Suprapubic skin (tissue), 4 donors: ENCODE measurements around the gene ITIH4. TPM values are rescaled to one million over a fixed set of nuclear protein-coding genes. Genes with fewer than 3 reads are reported as not detected.

ENCODE experiments used
- DNase-seq, 2 donors: peaks; one replicate each; pipeline ENCODE4 v3.0.0-alpha.2; 2019; ENCODE audit warnings: low spot score in 2 of 2
- H3K27ac ChIP-seq: fragments of 200-600 bp; sonication (generic); one replicate; pipeline ENCODE4 v1.5.1; 2019
- H3K27me3 ChIP-seq: fragments of 200-600 bp; sonication (generic); one replicate; pipeline ENCODE4 v1.5.1; 2019
- H3K36me3 ChIP-seq: fragments of 200-600 bp; sonication (generic); one replicate; pipeline ENCODE4 v1.5.1; 2019
- H3K4me1 ChIP-seq: fragments of 200-600 bp; sonication (generic); one replicate; pipeline ENCODE4 v1.5.1; 2019
- H3K4me3 ChIP-seq: fragments of 200-600 bp; sonication (generic); one replicate; pipeline ENCODE4 v1.5.1; 2019; ENCODE audit warnings: mild to moderate bottlenecking
- H3K9me3 ChIP-seq: fragments of 200-600 bp; sonication (generic); one replicate; pipeline ENCODE4 v1.5.1; 2019
- EP300 ChIP-seq: sonication (generic); formaldehyde crosslinking; IDR thresholded peaks from one replicate; pipeline ENCODE4 v1.6.1; 2017; ENCODE audit warnings: antibody characterized with exemption
- POLR2A ChIP-seq, 2 donors: fragments of 450-650 bp; IDR thresholded peaks; one replicate each; pipeline ENCODE4 v1.6.1; 2017; ENCODE audit warnings: antibody characterized with exemption in 2 of 2, mild to moderate bottlenecking in 2 of 2, moderate library complexity in 2 of 2
- POLR2AphosphoS5 ChIP-seq, 3 donors: sonication (generic); formaldehyde crosslinking; IDR thresholded peaks; one replicate each; pipeline ENCODE4 v1.6.1; 2017; ENCODE audit warnings: antibody characterized with exemption in 3 of 3
- WGBS: methylation state at CpG from one replicate; pipeline ENCODE4 v1.1.5; 2018; 5-methylcytosine and 5-hydroxymethylcytosine counted together
- total RNA-seq, 4 donors: library from RNA; depleted of rRNA; stranded (reverse); fragments of >200 nt; gene quantifications; one replicate each; pipeline ENCODE4 v1.1.0, GENCODE V29; 2016
- TF ChIP-seq, protein P1 (sequence below), 2 donors: fragments of 200-600 bp in 1 of 2; fragments of 450-650 bp in 1 of 2; sonication (generic) in 1 of 2; IDR thresholded peaks; one replicate each; pipeline ENCODE4 v1.5.1; 2016 to 2019; ENCODE audit warnings: antibody characterized with exemption in 2 of 2, mild to moderate bottlenecking in 1 of 2, moderate library complexity in 1 of 2

ITIH4 gene
- total RNA-seq, 4 donors from 2014 or later: 2.1 to 12.2 (median 4.6) TPM

DNA sequence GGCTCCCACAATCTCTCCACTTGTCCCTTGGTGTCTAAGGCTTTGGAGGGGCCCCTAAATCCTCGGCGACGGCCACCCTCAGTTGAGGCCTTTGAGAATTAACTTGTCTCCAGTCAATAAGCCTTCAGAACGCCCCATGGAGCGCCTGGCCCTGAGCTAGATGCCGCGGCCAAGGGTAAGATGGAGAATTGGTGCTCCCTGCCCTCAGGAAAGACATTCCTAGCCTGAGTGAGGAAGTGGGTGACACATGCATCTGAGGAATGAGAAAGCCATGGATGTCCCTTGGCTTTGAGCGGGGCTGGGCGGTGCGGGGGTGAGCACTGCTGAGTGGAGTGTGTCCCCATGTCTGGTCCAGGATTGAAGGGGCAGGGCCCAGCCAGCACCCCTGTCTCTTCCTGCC lies 13.3 kb downstream of the ITIH4 start:
- DNase-seq: no peak
- TF ChIP-seq POLR2AphosphoS5 (IDR thresholded peaks at IDR 0.05): no peak
- no peak for TF ChIP-seq EP300
- no peak for TF ChIP-seq POLR2A (IDR thresholded peaks at IDR 0.05)
- TF ChIP-seq, protein P1, sequence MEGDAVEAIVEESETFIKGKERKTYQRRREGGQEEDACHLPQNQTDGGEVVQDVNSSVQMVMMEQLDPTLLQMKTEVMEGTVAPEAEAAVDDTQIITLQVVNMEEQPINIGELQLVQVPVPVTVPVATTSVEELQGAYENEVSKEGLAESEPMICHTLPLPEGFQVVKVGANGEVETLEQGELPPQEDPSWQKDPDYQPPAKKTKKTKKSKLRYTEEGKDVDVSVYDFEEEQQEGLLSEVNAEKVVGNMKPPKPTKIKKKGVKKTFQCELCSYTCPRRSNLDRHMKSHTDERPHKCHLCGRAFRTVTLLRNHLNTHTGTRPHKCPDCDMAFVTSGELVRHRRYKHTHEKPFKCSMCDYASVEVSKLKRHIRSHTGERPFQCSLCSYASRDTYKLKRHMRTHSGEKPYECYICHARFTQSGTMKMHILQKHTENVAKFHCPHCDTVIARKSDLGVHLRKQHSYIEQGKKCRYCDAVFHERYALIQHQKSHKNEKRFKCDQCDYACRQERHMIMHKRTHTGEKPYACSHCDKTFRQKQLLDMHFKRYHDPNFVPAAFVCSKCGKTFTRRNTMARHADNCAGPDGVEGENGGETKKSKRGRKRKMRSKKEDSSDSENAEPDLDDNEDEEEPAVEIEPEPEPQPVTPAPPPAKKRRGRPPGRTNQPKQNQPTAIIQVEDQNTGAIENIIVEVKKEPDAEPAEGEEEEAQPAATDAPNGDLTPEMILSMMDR (IDR thresholded peaks at IDR 0.05): no peak
- Histone ChIP-seq H3K27me3 (no peaks in the 10 kb centered on the region), H3K27ac (no peak overlapping the region), H3K9me3 (no peaks in the 10 kb centered on the region), H3K4me3 (no peak overlapping the region), H3K36me3 (no peaks in the 10 kb centered on the region), H3K4me1 (no peaks in the 10 kb centered on the region)
- WGBS: 98% methylated on average over 10 of the region's 10 CpGs

DNA sequence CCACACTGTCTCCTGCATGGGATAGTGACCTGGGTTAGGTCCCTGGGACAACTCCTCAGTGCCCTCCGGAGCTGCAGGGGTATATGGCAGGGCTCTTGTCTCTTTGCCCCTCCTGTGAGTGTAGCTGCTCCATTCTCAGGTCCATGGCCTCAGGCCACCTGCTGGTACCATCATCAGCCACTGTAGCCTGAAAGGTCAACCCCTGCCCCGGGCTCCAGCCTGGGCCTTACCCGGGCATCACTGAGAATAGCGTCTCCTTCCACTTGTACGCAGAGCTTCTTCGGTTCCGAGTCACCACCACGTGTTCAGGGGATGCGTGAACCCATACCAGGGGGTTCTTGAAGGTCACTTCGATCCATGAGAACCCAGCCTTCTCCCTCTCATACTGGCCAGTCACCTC lies 13.8 kb downstream of the ITIH4 start:
- H3K27ac ChIP-seq: no peak overlapping the region
- WGBS: 90% methylated on average over 9 of the region's 10 CpGs
- no peak for DNase-seq

DNA sequence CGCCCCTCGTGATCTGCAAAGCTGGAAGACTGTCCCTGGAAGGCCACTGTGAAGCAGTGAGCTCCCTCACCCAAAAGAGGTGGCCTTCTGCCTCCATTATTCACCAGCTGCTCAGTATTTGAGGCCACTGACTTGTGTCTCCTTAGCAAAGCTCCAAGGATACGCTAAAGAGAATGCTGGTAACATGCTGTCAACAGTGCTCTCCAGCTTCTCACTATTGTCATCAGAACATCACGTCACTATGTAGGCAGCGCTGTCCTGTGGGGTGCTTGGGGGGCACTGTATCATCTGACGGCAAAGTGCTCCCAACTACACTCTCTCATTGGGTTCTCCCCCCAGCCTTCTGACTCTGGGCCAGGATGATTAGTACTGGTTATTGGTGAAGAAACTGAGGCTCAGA lies 14.3 kb downstream of the ITIH4 start:
- no peaks in the 10 kb centered on the region for H3K4me1 ChIP-seq
- no peaks in the 10 kb centered on the region for H3K36me3 ChIP-seq
- no peak for DNase-seq
- H3K27me3 ChIP-seq: no peaks in the 10 kb centered on the region
- WGBS: 94% methylated on average over 6 of the region's 6 CpGs
- TF ChIP-seq, protein P1 (IDR thresholded peaks at IDR 0.05): no peak
- TF ChIP-seq POLR2AphosphoS5 (IDR thresholded peaks at IDR 0.05) (no peak), EP300 (no peak), POLR2A (IDR thresholded peaks at IDR 0.05) (no peak)
- H3K27ac ChIP-seq: no peak overlapping the region
- H3K4me3 ChIP-seq: no peak overlapping the region
- no peaks in the 10 kb centered on the region for H3K9me3 ChIP-seq

More for the DNA sequence above, 13.8 kb downstream of the ITIH4 start:
- H3K4me1 ChIP-seq: no peaks in the 10 kb centered on the region
- H3K36me3 ChIP-seq: no peaks in the 10 kb centered on the region
- no peak overlapping the region for H3K4me3 ChIP-seq
- TF ChIP-seq POLR2A (IDR thresholded peaks at IDR 0.05) (no peak), EP300 (no peak), POLR2AphosphoS5 (IDR thresholded peaks at IDR 0.05) (no peak)
- TF ChIP-seq, protein P1 (IDR thresholded peaks at IDR 0.05): no peak
- H3K9me3 ChIP-seq: no peaks in the 10 kb centered on the region
- H3K27me3 ChIP-seq: no peaks in the 10 kb centered on the region

GRCh38 chr3:52813810-52814209 lies 16.7 kb downstream of the ITIH4 start:
- no peaks in the 10 kb centered on the region for H3K4me1 ChIP-seq
- H3K36me3 ChIP-seq: no peaks in the 10 kb centered on the region
- H3K27me3 ChIP-seq: no peaks in the 10 kb centered on the region
- H3K4me3 ChIP-seq: no peak overlapping the region
- H3K9me3 ChIP-seq: no peaks in the 10 kb centered on the region
- TF ChIP-seq POLR2A (IDR thresholded peaks at IDR 0.05) (no peak), POLR2AphosphoS5 (IDR thresholded peaks at IDR 0.05) (no peak), EP300 (no peak)
- TF ChIP-seq, protein P1 (IDR thresholded peaks at IDR 0.05): no peak
- WGBS: 88% methylated on average over 3 of the region's 8 CpGs
- no peak overlapping the region for H3K27ac ChIP-seq
- DNase-seq: no peak

GRCh38 chr3:52811452-52812011 lies 18.9 kb downstream of the ITIH4 start:
- H3K27ac ChIP-seq: no peak overlapping the region
- WGBS: 76% methylated on average over 6 of the region's 7 CpGs
- H3K9me3 ChIP-seq: no peaks in the 10 kb centered on the region
- no peaks in the 10 kb centered on the region for H3K36me3 ChIP-seq
- DNase-seq: no peak
- TF ChIP-seq, protein P1 (IDR thresholded peaks at IDR 0.05): no peak
- TF ChIP-seq POLR2AphosphoS5 (IDR thresholded peaks at IDR 0.05) (no peak), EP300 (no peak), POLR2A (IDR thresholded peaks at IDR 0.05) (no peak)
- no peaks in the 10 kb centered on the region for H3K27me3 ChIP-seq
- no peak overlapping the region for H3K4me3 ChIP-seq
- no peaks in the 10 kb centered on the region for H3K4me1 ChIP-seq
